Measurements from ENCODE around the gene CBLIF. TPM values are rescaled to one million over a fixed set of nuclear protein-coding genes. Genes with fewer than 3 reads are reported as not detected.

Gene CBLIF
- total RNA-seq, 1 donor from 2014 or later = not detected

DNA sequence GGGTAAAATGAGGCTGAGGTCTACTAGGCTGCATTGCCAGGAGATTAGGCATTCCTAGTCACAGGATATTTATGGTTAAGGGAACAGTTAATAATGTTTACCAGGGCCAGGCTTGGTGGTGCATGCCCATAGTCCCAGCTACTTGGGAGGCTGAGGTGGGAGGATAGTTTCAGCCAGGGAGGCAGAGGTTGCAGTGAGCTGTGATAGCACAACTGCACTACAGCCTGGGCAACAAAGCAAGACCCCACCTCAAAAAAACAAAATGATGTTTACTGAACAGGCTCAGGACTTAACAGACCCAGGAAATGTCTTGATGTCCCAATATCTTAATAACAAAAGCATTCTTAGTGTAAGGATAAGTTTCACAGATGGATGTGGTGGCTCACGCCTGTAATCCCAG, 31.9 kb downstream of the CBLIF start:
- H3K9me3 ChIP-seq = no peaks in the 10 kb centered on the region
- no peak overlapping the region for H3K27ac ChIP-seq
- no peaks in the 10 kb centered on the region for H3K27me3 ChIP-seq (ENCODE audit: low read depth)
- intact Hi-C loops (cut with DNase I) = no loop called here
- DNase-seq = no peak
- peaks cover 7% of the 10 kb centered on the region for H3K36me3 ChIP-seq
- H3K4me3 ChIP-seq = no peak overlapping the region
- peaks cover 17% of the 10 kb centered on the region for H3K4me1 ChIP-seq
- no peak for ATAC-seq
- no peak for TF ChIP-seq CTCF (IDR thresholded peaks at IDR 0.05)

DNA sequence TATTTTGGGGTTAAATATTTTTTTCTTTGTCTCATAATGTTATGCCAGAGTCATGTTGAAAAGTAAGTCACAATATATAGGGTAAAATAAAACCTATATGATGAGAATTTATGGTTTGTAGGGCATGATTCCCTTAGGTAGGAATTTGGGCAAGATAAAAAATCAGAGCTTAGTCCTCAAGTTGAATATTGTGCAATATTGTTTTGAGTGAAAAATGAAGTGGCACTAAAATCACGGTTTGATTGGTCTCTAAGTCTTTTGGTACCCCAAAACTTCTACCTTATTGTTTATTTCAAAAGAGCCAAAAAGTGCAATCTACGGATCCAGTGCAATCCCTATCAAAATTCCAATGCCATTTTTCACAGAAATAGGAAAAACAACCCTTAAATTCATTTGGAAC, 33.1 kb downstream of the CBLIF start:
- H3K4me1 ChIP-seq = peaks cover 17% of the 10 kb centered on the region
- ATAC-seq = no peak
- intact Hi-C loops (cut with DNase I) = no loop called here
- peaks cover 19% of the 10 kb centered on the region for H3K36me3 ChIP-seq
- DNase-seq = no peak
- no peak overlapping the region for H3K27ac ChIP-seq
- H3K9me3 ChIP-seq = no peaks in the 10 kb centered on the region
- no peak for TF ChIP-seq CTCF (IDR thresholded peaks at IDR 0.05)
- H3K27me3 ChIP-seq (ENCODE audit: low read depth) = no peaks in the 10 kb centered on the region
- H3K4me3 ChIP-seq = no peak overlapping the region

GRCh38 chr11:59810911-59811259, 34.4 kb downstream of the CBLIF start:
- intact Hi-C loops (cut with DNase I) = no loop called here
- peak overlapping the region; percentile 96 for H3K4me3 ChIP-seq
- TF ChIP-seq CTCF (IDR thresholded peaks at IDR 0.05) = no peak
- DNase-seq (no peak), ATAC-seq (no peak)
- no peaks in the 10 kb centered on the region for H3K9me3 ChIP-seq
- peak overlapping the region; percentile 90 for H3K27ac ChIP-seq
- H3K36me3 ChIP-seq = peaks cover 32% of the 10 kb centered on the region
- H3K4me1 ChIP-seq = peaks cover 17% of the 10 kb centered on the region
- no peaks in the 10 kb centered on the region for H3K27me3 ChIP-seq (ENCODE audit: low read depth)

DNA sequence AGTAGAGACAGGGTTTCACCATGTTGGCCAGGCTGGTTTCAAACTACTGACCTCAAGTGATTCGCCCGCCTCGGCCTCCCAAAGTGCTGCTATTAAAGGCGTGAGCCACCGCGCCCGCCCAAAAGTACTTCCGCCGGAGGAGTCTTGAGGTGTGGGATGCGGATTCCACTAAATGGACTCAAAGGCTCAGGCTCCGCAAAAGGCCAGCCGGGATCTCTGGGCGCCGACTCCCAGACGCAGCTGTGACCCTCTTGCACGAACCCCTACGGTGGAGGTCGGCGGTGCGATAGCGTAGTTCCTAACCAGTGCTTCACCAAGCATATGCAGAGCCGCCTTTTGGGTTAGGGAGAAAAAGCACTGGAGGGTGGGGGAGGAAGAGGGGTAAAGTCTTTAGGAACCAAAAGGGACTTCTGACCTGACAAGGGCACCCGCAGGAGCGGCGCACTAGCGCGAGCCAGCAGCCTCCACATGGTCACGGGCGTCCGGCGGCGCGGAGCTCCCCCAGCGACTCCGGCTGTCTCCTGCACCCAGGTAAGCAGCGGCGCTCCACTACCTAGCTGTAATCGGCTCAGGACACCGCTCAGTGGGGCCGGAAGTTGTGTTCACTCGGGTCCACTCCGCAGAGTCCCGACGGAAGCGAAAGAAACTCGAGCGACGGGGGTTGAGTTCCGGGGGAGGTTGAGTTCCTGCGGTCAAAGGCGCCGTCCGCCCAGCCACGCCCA, 34.9 kb downstream of the CBLIF start, which contains the start of gene MRPL16:
MRPL16 (minus strand) TSS at position 590 of the 722 bp plus-strand sequence; CDS start at position 470, 120 bp downstream.
- Histone ChIP-seq H3K27ac (peak within 1 kb of the TSS; percentile 90), H3K4me1 (peaks cover 17% of the 10 kb centered on the region)
- intact Hi-C loops (cut with DNase I) = no loop called here

DNA sequence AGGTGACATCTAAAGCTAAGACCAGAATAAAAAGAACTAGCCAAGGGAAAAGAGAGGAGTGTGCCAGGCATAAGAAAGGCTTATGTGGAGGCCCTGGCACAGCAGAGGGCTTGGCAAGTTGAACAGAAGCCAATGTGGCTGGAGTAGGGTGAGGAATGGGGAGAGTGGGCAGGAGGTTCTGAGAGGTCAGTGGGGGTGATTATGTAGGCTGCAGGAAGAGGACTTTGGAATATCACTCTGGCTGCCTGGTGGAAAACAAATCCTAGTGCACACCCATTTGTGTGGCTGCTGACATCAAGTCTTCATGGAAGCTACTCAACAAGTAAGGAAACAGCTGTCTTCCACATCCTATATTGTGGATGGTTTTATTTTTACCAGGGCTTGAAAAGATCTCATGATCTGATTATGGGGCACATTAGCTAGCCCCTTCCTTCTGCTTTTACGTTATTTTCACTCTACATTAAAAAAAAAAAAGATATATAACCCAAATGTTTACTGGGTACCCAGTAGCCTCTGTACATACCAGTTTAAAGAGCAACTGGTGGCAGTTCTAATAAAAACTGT, 38.2 kb downstream of the CBLIF start:
- ATAC-seq (no peak), DNase-seq (no peak)
- Histone ChIP-seq H3K27ac (no peak overlapping the region), H3K27me3 (ENCODE audit: low read depth) (no peaks in the 10 kb centered on the region), H3K4me1 (peaks cover 17% of the 10 kb centered on the region), H3K36me3 (peaks cover 63% of the 10 kb centered on the region), H3K9me3 (no peaks in the 10 kb centered on the region), H3K4me3 (no peak overlapping the region)
- intact Hi-C loops (cut with DNase I) = loop anchor here (10.0 kb wide), 1 partner anchor 52 kb away; the partner anchor contains the start of gene STX3
- TF ChIP-seq CTCF (IDR thresholded peaks at IDR 0.05) = no peak

More for the DNA sequence above, 34.9 kb downstream of the CBLIF start, which contains the start of gene MRPL16:
- Histone ChIP-seq H3K4me3 (peak within 1 kb of the TSS; percentile 96), H3K9me3 (no peaks in the 10 kb centered on the region), H3K27me3 (ENCODE audit: low read depth) (no peaks in the 10 kb centered on the region), H3K36me3 (peaks cover 37% of the 10 kb centered on the region)
- DNase-seq (peak; percentile 92), ATAC-seq (peak; percentile 98 to 99)
- TF ChIP-seq CTCF (IDR thresholded peaks at IDR 0.05) = peak; percentile 36
